ENCODE data around the gene DGKI. TPM values are rescaled to one million over a fixed set of nuclear protein-coding genes. Genes with fewer than 3 reads are reported as not detected.
"Not testable (repeated sequence)": the region's sequence is repeated elsewhere in the genome, so short reads cannot be mapped to it uniquely, and the experiment has no call there.

Gene DGKI
- total and polyA plus RNA-seq, 2 of the 13 experiments (the other 11 are each of a cell fraction or from before 2014, with no cell fraction given), result 0.09 to 0.17 TPM

DNA sequence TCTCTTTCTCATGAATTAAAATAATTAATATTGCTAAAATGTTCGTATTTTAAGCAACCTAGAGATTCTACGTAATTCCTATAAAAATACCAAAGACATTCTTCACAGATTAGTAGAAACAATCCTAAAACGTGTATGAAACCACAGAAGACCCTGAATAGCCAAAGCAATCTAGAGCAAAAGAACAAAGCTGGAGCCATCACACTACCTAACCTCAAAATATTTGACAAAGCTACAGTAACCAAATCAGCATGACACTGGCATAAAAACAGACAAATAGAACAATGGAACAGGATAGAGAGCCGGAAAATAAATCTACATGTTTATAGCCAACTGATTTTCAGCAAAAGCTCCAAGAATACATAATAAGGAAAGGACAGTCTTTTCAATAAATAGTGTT lies 397.8 kb downstream of the DGKI start:
- ATAC-seq (no peak), FAIRE-seq (no peak), DNase-seq (ENCODE audit: low spot score) (no peak)
- CTCF ChIA-PET (ENCODE audit: low intra/inter-chr PET ratio, low total read pairs), result no interaction called here
- H3K27me3 ChIP-seq (ENCODE audit: control insufficient read depth in 1 of 2, insufficient read depth in 2 of 2, low read length in 2 of 2), result no peaks in the 10 kb centered on the region
- no peaks in the 10 kb centered on the region for H3K36me3 ChIP-seq (replicated peaks in 1 of 2; ENCODE audit: control insufficient read depth in 1 of 2, insufficient read depth in 2 of 2, low read length in 2 of 2)
- no peak overlapping the region for H3K9ac ChIP-seq (ENCODE audit: insufficient read depth, low read depth, low read length)
- H3K4me3 ChIP-seq (replicated peaks in 1 of 3; ENCODE audit: insufficient read depth in 1 of 3, low read depth in 2 of 3, low read length in 3 of 3), result no peak overlapping the region
- in situ Hi-C loops (cut with HindIII; ENCODE audit: extremely low pct_ligation_motif_present, low pct_unique_long_range_greater_than_20kb), result no loop called here
- no peaks in the 10 kb centered on the region for H3K9me3 ChIP-seq (ENCODE audit: low read length)
- no peaks in the 10 kb centered on the region for H3K4me1 ChIP-seq (ENCODE audit: insufficient read depth, low read length)
- no TSS peak for BruUV-seq (replicated peaks)
- no peaks in the 10 kb centered on the region for H4K20me1 ChIP-seq (ENCODE audit: insufficient read depth, low read length)
- no peak overlapping the region for H3K27ac ChIP-seq (ENCODE audit: extremely low read length, insufficient read depth, low read length)
- POLR2A ChIA-PET, result no interaction called here
- no peak overlapping the region for H3K4me2 ChIP-seq (ENCODE audit: low read depth, low read length)
- intact Hi-C loops (cut with micrococcal nuclease; ENCODE audit: unreplicated experiment), result no loop called here
- no peak overlapping the region for H2AFZ ChIP-seq (ENCODE audit: low read length)
- H3K79me2 ChIP-seq (ENCODE audit: insufficient read depth, low read length), result no peaks in the 10 kb centered on the region
- no peak for TF ChIP-seq ZSCAN30 (CRISPR knock-in tag; IDR thresholded peaks at IDR 0.05)
- WGBS (ENCODE audit: low lambda C conversion rate), result 2% methylated on average over 4 of the region's 4 CpGs

DNA sequence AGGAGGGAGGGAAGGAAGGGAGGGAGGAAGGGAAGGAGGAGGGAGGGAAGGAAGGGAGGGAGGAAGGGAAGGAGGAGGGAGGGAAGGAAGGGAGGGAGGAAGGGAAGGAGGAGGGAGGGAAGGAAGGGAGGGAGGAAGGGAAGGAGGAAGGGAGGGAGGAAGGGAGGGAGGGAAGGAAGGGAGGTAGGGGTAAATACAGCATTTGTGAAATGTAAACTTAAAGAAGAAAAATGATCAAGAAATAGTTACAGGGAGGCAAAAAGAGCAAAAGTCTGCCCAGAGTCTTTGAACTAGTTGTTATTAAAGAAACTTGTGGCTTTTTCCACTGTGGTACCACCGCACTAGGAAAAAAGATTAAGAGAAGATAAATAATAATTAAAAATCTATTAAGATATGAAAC lies 398.2 kb downstream of the DGKI start:
- H3K9ac ChIP-seq (ENCODE audit: insufficient read depth, low read depth, low read length); H3K4me2 ChIP-seq (ENCODE audit: low read depth, low read length); H3K79me2 ChIP-seq (ENCODE audit: insufficient read depth, low read length); POLR2A ChIA-PET; in situ Hi-C loops (cut with HindIII; ENCODE audit: extremely low pct_ligation_motif_present, low pct_unique_long_range_greater_than_20kb); intact Hi-C loops (cut with micrococcal nuclease; ENCODE audit: unreplicated experiment); H3K4me3 ChIP-seq (replicated peaks in 1 of 3; ENCODE audit: insufficient read depth in 1 of 3, low read depth in 2 of 3, low read length in 3 of 3); H3K27me3 ChIP-seq (ENCODE audit: control insufficient read depth in 1 of 2, insufficient read depth in 2 of 2, low read length in 2 of 2); H3K27ac ChIP-seq (ENCODE audit: extremely low read length, insufficient read depth, low read length); ATAC-seq; H3K4me1 ChIP-seq (ENCODE audit: insufficient read depth, low read length); CTCF ChIA-PET (ENCODE audit: low intra/inter-chr PET ratio, low total read pairs); DNase-seq (ENCODE audit: low spot score); FAIRE-seq; H3K36me3 ChIP-seq (replicated peaks in 1 of 2; ENCODE audit: control insufficient read depth in 1 of 2, insufficient read depth in 2 of 2, low read length in 2 of 2); BruUV-seq (replicated peaks); H3K9me3 ChIP-seq (ENCODE audit: low read length); H2AFZ ChIP-seq (ENCODE audit: low read length); H4K20me1 ChIP-seq (ENCODE audit: insufficient read depth, low read length): not testable (repeated sequence)
- WGBS (ENCODE audit: low lambda C conversion rate), result 48% methylated on average over 1 of the region's 1 CpG
- TF ChIP-seq PCBP2 (optimal IDR thresholded peaks at IDR 0.05; ENCODE audit: low read depth, low read length, poor library complexity, severe bottlenecking), result peak; percentile 44
- peak; percentile 84 for TF ChIP-seq HNRNPK (IDR thresholded peaks at IDR 0.05; ENCODE audit: low read depth, low read length, poor library complexity, severe bottlenecking)
